NCI-H1694 treated with DMSO at 0.1 percent for 48 hours (cell line): ENCODE data around the gene SMTNL2.

Experiments used
- DNase-seq: peaks from one replicate; lab custom pipeline; 2025; lab: John Stamatoyannopoulos, UW

Gene SMTNL2

DNA sequence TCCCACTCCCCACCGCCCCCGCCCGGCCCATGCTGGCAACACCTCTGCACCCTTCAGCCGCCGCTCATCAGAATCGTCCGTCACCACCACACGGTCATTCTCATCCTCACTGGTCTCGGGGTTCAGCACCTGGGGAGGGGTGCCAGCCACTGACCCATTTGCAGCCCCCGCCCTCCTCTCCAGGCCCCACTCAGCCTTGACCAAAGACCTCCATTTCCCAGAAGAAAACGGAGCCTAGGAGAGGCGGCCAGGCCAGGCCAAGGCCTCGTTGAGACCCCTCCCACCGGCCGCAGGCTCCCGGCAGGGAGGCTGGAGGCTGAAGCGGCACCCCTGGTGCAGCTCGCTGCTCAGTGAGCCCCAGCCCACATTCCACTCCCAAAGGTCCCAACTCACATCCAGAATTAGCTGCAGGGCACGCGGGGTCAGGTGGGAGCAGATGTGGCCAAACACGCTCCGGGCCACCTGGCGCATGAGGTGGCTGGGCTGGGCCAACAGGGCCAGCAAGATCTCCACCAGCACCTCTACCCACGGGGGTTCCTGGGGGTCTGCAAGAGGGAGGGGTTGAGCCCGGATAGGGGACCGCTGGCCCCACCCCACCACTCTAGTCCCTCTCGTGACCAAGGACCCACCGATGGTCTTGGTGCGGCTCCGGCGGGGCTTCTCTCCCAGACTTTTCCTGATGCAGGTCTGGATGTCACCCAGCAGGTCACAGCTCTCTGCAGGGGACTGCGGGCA, 38.9 kb upstream of the SMTNL2 start:
- DNase-seq = no peak

DNA sequence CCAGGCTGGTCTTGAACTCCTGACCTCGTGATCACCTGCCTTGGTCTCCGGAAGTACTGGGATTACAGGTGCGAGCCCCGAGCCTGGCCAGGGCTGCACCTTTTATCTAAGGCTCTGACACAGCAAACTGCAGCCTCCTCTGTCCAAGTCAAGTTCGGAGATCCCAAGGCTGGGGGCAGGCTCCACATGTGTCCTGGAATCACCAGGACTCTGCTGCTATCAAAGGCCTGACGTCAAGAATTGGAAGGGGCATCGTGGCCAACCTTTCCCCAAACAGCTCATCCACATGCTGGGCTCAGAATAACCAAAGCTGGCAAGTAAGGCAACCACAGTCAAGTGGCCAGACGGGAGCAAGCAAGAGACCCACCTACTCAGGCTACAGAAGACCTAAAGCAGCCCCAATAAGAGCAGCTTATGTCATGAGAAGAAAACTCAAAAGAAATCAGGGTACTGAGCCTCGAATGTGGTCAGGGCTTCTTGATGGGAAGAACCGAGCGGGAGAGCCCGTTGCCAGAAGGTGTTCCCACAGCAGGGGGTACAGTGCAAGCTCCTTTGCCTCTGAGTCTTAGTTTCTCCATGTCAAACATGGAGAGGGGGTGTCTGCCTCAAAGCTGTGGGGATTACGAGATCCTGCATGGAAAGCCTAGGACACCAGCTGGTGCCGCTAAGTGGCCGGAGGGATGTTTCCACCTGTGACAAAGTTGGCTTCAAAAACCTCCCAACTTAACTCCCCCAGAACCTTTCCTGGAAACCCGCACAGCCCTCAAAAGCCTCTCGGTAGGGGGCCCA, 37.0 kb upstream of the SMTNL2 start:
- no peak for DNase-seq

DNA sequence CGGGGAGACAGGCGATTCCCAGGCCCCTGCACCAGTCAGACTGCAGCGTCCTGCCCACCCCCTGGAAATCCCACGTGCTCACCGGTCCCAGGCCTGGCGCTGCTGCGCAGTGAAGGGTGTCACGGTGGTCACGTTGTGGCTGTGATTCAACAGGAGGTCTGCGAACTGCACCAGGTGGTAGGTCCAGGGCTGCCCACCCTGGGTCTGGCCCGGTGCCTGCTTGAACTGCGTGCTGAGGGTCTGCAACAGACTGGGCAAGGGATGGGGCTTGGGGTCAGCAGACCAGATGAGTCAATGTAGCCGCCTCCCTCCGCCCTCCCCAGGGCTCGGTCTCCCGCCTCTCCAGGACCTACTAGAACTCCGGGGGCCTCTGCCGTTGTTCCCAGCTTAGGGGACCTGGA, 36.3 kb upstream of the SMTNL2 start:
- no peak for DNase-seq

GRCh38 chr17:4548721-4549531, 35.4 kb upstream of the SMTNL2 start:
- no peak for DNase-seq

- no peak for DNase-seq
Measured at GRCh38 chr17:4549781-4550533, 34.4 kb upstream of the SMTNL2 start.

GRCh38 chr17:4550534-4551039, 33.7 kb upstream of the SMTNL2 start:
- no peak for DNase-seq

GRCh38 chr17:4551141-4551540, 33.2 kb upstream of the SMTNL2 start:
- no peak for DNase-seq

GRCh38 chr17:4551796-4552525, 32.4 kb upstream of the SMTNL2 start:
- no peak for DNase-seq

DNA sequence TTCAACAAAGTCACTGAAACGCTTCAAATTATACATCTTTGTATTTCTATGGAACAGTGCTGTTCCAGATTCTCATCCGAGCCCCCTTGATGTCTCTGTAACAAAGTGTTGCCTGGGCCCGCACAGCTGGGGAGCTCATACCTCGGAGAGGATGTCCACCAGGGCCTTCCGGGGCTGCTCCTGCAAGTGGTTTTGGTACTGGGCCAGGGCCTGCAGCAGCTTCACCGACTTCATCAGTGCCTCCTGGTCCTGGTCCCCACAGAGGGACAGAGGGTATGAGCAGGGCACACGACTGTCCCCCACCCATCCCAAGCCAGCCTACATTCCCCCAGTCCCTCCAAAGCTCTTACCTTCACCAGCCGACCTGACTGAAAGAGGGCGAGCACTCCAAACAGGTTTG, 30.7 kb upstream of the SMTNL2 start:
- no peak for DNase-seq

DNA sequence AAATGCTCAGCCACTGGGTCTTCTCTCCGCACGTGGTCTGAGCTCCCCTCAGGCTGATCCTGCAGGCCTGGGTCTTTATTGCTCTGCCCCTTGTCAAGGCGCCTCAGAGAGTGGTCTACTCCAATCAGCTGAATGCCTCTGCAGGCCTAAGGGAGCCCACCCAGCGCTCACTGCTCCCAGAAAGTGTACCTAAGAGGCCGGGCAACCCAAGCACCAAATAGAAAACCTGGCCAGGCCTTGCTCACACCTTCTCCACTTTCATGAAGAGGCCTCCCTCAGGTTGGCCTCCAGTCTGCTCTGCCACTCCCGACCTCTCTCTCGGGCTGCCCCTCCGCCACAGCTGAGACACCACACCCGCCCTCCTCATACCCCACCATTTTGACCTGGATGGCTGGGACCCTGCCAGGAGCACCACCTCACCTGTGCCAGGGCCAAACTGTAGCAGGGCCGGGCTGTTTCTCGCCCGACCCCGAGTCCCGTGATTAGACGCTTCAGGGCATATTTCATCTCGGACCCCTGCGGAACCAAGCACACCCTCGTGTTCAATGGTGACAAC, 29.8 kb upstream of the SMTNL2 start:
- DNase-seq = no peak

- peak; percentile 97 for DNase-seq
Measured at GRCh38 chr17:4554997-4555799, 29.1 kb upstream of the SMTNL2 start, which contains the start of gene MYBBP1A. TSS of gene MYBBP1A (minus strand) at chr17:4555384. CDS start at chr17:4555324, 60 bp downstream.

- no peak for DNase-seq
Measured at GRCh38 chr17:4555873-4556759, 28.2 kb upstream of the SMTNL2 start.

- no peak for DNase-seq
Measured at GRCh38 chr17:4556996-4557395, 27.3 kb upstream of the SMTNL2 start.

DNA sequence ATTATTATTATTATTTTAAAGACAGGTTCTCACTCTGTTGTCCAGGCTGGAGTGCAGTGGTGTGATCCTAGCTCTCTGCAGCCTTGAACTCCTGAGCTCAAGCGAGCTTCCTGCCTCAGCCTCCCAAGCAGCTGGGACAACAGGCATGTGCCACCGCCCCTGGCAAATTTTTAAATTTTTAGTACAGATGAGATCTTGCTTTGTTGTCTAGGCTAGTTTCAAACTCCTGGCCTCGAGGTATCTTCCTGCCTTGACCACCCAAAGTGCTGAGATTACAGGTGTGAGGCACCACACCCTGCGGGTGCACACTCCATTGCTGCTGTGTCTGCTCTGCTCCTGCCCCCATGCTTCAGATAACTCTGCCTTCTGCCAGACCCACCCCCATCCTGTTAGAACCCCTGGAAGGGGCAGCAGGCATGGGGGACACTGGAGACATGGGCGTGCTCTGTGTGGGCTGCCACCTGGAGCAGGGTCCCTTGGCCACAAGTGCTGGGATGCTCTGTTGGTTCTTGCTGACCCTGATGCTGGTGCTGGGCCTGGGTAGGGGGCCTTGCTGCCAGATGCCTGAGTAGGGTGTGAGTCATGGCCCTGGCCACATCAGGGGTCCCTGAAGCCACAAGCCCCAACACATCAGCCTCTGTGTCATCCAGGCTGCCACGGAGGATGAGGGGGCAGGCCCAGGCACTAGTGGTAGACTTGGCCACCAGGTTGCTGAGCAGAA, 26.5 kb upstream of the SMTNL2 start:
- DNase-seq = no peak

DNA sequence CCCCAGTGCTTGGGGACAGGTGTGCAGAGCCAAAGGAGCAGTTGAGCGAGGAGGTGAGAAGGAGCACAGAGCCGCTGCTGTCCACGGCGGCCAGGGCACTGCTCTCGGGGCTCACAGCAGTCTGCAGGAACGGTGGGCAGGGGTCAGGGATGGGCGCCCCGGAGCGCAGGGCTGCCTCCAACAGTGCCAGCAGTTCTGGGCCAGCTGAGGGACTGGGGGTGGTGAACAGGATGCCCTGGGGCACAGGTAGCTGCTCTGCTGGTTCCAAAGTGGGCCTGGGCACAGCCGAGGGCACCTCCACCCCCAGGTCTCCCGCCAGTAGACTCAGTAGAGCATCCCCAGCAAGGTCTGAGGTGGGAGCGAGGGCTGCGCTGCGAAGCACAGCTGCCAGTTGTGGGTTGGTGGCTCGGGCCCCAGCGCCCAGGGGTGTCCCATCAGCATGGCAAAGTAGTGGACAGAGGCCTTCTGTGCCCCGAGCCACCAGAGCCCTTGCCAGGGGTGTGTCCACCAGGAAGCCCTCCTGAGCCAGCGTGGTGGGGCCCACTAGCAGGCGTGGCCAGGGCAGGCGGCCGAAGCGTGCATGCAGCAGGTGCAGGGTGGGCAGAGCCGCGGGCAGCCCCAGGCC, 25.9 kb upstream of the SMTNL2 start:
- no peak for DNase-seq

GRCh38 chr17:4559139-4559791, 25.1 kb upstream of the SMTNL2 start:
- peak; percentile 24 for DNase-seq

- no peak for DNase-seq
Measured at GRCh38 chr17:4559966-4560365, 24.4 kb upstream of the SMTNL2 start.
